Measurements from ENCODE around the gene SAPCD1.
A peak's percentile ranks its signal among the peaks of the same experiment; 100 is the strongest.
"Not testable (repeated sequence)": the region's sequence is repeated elsewhere in the genome, so short reads cannot be mapped to it uniquely, and the experiment has no call there.

The SAPCD1 gene

DNA sequence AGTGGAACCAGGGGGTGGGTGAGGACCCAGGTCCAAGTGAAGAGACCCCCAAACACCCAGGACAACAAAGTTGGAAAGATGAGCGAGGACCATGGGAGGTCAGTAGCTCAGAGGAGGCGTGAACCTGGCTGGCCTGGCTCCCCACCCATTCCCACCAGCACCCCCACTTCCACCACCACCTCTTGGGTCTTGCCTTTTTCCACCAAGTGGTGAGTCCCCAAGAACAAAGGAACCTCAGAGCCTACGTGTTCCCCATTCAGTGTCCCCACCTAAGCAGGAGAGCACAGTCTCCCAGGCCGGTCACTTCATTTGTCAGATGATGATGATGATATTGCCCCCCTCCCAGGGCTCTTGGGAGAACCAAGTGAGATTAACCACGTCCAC is 15.2 kb downstream of the SAPCD1 start:
- DNase-seq (ENCODE audit: low read depth in 2 of 2) = no peak

DNA sequence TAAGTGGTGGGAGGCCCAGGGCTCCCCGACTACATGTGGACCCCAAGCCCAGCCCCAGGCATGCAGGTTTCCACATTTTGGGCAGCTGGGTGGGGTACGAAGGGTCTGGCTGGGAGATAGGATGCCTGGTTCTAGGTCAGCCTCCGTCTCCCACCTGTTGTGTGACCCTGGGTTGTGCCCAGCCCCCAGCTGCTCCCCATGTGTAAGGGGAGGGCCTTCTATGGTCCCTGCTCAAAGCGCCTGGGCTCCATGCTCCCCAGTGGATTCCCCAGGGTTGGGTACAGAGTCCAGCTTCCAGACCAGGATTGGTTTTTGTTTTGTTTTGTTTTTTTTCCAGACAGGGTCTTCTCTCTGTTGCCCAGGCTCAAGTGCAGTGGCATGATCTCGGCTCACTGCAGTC is 15.7 kb downstream of the SAPCD1 start:
- no peak for DNase-seq (ENCODE audit: low read depth in 2 of 2)

DNA sequence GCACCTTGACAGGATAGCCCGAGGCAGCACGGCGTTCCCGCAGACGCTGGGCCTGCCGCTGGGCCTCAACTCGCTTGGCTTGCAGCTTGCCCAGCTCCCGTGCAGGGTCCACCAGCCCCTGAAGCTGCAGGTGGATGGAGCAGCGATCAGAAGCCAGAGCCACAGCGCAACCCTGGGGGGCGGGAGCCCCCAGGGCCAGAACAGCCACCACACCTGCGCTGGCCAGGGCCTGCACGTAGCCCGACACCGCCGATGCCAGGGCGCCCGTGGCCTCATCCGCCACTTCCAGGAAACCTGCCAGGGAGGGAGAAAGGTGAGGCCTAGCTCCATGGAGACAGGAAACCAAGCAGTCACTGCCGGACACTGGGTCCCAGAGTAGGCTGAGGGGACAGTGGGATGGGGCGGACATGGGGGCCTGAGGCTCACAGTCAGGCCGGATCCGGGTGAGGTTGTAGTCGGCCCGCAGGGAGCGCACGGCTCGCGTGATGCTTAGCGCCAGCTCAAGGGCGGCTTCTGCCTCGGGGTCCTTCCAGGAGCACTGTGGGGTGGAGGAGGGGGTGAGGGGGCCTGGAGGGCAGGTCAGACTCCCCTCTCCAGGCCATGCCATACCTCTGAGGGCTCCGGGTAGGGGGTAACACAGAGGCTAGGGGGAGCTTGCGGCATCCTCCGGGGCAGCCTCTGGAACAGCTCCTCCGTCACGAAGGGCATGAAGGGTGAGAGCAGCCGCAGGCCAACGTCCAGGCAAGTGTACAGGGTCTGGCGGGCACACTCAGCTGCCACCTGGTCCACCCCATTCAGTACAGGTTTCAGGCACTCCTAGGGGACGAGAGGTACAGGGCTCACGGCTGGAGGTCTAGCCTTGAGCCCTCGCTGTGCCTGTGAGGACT is 16.8 kb downstream of the SAPCD1 start:
- DNase-seq (ENCODE audit: low read depth in 2 of 2) = no peak

GRCh38 chr6:31779908-31780307 is 17.5 kb downstream of the SAPCD1 start:
- no peak for DNase-seq (ENCODE audit: low read depth in 2 of 2)

GRCh38 chr6:31780507-31781243 is 18.2 kb downstream of the SAPCD1 start:
- no peak for DNase-seq (ENCODE audit: low read depth in 2 of 2)

GRCh38 chr6:31781244-31782125 is 19.0 kb downstream of the SAPCD1 start:
- DNase-seq (ENCODE audit: low read depth in 2 of 2) = no peak

DNA sequence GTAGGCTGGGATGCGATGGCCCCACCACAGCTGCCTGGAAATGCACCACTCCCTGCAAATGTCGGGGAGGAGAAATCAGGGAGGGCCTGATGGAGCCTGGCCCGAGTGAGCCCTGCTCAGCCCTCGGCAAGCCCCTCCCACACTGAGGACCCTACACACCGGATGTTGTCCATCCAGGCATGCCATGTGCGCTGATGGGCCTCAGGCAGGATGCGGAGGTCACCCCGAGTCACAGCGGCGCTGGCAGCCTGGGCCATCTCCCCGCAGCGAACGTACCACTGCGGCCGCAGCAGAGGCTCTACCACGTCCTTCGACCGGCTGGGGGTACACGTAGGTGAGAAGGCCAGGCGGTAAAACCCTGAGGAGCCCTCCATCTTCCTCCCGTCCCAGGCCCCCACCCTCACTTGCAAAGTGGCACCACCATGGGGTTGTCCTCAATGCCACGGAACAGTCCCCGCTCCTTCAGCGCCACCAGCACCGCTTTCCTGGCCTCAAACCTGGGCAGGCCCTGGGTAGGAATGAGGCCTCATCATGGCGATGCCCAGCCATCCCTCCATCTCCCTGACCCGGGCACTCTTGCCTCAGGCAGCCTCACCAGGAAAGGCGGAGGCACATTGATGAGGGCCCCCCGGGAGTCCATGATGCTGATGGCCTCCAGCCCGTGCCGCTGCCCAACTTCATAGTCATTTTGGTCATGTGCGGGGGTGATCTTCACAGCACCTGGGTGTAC is 19.8 kb downstream of the SAPCD1 start:
- DNase-seq (ENCODE audit: low read depth in 2 of 2) = no peak

DNA sequence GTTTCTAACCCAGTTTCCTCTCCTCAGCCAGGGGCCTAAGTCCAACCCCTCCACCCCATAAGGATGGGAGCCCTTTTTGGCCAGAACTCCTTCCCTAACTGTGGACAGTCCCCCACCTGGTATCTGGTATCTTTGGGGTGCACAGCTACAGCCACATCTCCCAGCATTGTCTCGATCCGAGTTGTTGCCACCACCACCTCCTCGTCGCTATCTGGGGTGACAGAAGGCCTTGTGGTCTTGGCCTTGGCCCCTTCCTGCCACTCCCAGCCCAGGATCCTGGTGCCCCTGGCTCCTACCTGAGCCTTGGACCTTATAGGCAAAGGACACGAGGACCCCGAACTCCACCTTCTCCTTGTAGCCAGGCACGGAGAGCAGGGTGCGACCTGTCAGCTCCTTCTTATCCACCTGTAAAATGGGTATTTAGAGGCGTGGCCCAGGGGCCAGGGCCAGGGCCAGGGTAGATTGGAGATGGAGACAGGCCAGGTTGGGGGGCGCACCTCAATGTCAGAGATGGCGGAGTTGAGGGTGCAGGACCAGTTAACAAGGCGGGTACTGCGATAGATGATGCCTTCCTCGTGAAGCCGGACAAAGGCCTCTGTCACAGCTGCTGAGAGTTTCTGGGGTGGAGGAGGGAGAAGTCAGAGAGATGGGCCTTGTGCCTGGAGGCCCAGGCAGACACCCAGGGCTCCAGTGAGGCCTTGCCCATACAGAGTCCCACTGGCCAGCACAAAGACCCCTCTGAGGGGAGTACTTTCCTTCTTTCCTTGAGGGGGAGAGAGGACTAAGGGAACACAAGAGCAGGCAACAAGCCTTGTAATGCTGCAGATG is 21.9 kb downstream of the SAPCD1 start:
- DNase-seq (ENCODE audit: low read depth in 2 of 2) = no peak

DNA sequence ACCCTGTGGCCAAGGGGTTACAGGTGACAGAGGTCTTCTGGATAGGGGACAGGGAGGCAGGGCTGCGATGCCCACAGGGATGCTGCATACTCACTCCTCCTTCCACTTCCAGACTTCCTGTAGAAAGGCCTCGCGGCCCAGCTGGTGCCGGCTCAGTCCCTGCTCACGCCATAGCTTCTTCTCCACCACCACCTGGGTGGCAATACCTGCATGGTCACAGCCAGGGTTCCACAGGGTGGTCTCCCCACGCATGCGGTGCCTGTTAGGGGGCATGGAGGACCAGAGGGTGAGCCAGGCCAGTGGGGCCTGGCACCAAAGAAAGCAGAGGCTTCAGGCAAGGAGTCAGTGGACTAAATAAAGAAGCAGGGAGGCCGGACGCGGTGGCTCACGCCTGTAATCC is 23.0 kb downstream of the SAPCD1 start:
- DNase-seq (ENCODE audit: low read depth in 2 of 2) = no peak

DNA sequence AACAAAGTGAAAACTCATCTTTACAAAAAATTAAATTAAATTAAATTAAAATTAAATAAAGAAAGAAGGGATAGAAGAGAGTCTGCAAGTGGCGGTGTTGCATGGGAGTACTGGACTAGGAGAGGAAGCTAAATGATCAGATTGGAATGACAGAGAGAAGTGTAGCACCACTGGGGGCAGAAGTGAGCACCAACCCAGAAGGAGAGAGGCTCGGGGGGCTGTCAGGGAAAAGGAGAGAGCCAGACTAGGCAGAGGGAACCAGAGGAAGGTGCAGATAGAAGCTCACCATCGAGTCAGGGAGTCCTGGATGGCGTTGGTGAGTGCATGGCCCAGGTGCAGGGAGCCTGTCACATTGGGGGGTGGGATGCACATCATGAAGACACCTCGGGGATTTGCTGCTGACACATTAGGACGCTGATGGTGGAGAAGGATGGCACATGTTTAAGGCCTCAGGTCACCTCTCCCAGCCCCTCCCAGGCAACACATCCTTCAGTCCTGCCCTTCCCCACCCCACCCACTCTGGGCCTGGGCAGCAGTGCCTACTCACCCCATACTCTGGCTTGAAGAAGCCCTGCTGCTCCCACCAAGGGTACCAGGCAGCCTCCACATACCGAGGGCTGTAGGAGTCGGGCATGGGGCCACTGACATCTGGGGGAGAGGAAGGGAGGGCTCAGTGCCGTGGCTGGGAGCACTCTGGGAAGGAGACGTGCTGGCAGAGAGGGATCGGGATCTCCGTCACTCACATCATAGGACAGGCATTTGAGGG is 29.1 kb downstream of the SAPCD1 start:
- no peak for DNase-seq (ENCODE audit: low read depth in 2 of 2)

GRCh38 chr6:31792090-31792374 is 29.6 kb downstream of the SAPCD1 start:
- DNase-seq (ENCODE audit: low read depth in 2 of 2) = no peak

- no peak for DNase-seq (ENCODE audit: low read depth in 2 of 2)
Measured at GRCh38 chr6:31792761-31793171, 30.3 kb downstream of the SAPCD1 start.

DNA sequence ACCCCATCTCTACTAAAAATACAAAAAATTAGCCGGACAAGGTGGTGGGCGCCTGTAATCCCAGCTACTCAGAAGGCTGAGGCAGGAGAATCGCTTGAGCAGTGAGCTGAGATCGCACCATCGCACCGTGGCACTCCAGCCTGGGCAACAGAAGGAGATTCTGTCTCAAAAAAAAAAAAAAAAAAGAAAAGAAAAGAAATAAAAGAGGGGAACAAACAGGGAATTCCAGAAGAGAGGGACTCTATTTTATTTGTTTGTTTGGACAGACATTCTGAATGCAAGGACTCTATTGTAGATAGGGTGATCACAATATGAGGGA is 31.4 kb downstream of the SAPCD1 start:
- not testable (repeated sequence) for DNase-seq (ENCODE audit: low read depth in 2 of 2)

DNA sequence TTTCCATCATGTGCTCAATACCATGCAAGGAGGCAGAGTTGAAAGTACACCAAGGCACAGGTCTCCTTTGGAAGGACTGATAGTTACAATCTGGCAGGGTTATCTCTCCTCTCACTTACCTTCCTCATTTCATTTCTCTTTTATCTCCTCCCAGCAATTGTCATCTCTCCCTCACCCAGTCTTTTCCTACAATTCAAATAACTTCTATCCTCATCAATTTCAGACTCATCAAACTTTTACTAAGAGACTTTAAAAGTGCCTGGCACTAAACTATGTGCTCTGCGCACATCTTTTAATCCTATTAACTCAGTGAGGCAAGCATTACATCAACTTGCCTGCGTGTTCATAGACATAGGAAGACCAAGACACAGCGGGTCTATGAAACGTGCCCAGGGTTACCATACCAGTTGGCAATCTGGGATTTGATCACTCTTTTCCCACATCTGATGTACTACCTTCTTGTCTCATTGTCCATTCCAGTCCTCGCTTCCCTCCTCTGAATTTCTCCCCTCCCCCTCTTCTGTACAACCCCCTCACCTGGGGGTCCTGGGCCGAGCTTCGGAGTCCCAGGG is 31.9 kb downstream of the SAPCD1 start:
- DNase-seq (ENCODE audit: low read depth in 2 of 2) = no peak

DNA sequence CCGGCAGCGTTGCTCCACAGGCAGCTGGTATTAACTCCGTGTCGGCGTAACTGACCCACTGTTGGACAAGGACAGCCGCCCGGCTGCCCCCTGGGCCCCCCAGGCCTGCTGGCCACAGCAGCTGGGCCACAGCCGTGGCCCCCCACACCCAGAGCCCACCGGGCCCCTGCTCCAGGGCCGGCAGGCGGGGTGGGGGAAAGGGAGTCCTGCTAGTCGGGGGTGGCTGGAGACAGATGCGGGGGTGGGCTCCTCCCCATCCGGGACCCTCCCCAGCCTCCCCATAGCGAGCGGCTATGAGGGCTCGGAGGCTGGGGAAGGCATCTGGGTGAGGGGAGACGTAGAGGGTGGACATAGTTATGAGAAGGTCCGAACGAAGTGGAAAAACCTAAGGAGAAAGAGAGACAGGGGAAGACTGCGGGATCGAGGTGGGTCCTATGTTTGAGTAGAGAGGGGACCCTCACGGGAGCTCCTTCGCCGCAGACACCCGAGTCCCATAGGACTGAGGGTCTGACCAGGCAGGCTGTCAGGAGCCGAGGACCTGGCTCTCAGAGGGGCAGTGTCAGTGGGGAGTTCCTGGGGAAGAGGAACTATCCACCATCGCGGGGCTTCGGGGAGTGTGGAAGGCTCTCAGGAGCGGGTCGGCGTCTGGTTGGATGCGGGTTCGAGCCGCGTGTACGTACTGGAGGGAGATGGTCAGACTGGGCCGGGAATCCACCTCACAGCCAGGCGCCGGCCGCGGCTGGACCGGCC is 32.6 kb downstream of the SAPCD1 start:
- no peak for DNase-seq (ENCODE audit: low read depth in 2 of 2)

- peak; percentile 75 to 78 for DNase-seq (ENCODE audit: low read depth in 2 of 2)
Measured at GRCh38 chr6:31795616-31796298, 33.3 kb downstream of the SAPCD1 start, which contains the start of gene VARS1. Gene VARS1 (minus strand): TSS chr6:31795752. CDS start chr6:31795217, 535 bp downstream.

DNA sequence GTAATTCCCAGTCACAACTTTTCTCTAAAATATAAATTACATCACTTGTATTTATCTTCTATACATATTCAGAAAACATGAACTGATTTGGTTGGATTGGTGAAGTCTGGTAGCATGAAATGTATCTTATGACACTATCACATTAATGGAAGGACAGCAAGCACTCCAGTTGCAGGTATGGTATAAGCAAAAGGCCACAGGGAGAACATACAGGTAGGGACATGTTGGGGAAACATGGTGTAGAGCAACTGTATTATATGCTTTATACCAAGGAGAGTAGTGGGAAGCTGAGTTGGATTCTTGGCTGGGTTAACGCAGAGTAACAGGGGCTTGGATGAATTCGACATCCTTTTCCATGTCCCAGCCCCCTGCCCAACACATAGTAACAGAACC is 34.5 kb downstream of the SAPCD1 start:
- DNase-seq (ENCODE audit: low read depth in 2 of 2) = no peak

DNA sequence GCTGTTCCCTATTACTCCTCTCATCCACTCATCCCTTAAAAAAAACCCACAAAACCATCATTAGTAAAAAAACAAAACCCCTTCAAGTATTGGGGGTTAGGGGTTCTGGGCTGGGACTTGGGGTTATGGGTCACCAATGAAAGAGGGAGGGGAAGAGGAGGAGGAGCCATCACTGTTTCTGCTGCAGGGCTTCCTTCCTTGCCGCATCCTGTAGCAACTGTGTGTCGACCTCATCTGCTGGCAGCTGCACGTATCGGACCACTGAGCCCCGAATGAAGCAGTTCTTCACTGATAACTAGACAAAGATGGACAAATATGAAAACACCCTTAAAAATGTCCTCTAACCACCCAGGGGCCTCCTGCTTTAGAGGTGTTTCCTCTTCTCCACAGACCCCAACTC is 35.1 kb downstream of the SAPCD1 start:
- no peak for DNase-seq (ENCODE audit: low read depth in 2 of 2)

Data from stimulated activated CD4-positive, alpha-beta T cell treated with anti-CD3 and anti-CD28 coated beads, Interleukin-15, amount 100 ng/mL, for 48 hours (primary cell).